Measurements from ENCODE around the gene TMEM39B.

DNA sequence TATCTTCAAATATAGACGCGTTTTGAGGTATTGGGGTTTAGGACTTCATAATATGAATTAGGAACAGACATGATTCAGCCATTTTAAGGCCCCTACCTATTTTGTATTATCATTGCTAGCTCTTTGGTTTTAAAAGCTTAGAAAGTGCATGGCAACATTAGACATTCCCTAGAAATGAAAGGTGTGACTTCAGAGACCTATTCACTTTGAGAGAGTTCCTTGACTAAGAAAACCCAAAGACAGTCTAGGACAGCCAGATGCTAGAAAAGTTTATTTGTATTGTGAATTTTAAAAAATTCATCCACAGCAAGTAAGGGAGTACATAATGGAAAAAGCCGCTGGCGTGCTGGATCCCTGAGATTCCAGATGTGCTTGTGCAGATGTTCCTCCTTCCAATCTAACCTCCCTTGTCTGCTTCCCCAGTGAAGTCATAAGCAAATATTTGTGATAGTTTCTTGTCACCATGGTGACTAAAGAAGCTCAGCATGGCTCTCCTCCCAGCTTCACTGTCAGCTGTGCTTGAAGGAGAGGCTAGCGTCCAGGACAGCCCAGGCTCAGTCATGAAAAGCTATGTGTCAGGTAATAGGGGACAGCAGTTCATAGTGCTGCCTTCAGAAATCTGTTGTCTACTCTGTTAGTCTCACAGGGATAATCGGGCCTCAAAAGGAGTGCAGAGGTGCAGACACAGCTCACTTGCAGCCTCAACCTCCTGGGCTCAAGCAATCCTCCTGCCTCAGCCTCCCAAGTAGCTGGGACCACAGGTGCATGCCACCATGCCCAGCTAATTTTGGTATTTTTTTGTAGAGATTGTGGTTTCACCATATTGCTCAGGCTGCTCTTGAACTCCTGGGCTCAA, 69.9 kb downstream of the TMEM39B start:
- TF ChIP-seq MXD4 (CRISPR knock-in tag; IDR thresholded peaks at IDR 0.05; ENCODE audit: borderline replicate concordance) (no peak), NFYB (CRISPR knock-in tag; conservative IDR thresholded peaks at IDR 0.05; ENCODE audit: low read depth) (no peak), FOXJ3 (CRISPR knock-in tag; IDR thresholded peaks at IDR 0.05; ENCODE audit: borderline replicate concordance) (no peak), CBFB (CRISPR knock-in tag; IDR thresholded peaks at IDR 0.05; ENCODE audit: low read depth) (no peak), SP1 (CRISPR knock-in tag; conservative IDR thresholded peaks at IDR 0.05) (no peak), CTCF (IDR thresholded peaks at IDR 0.05) (no peak), FOXK1 (CRISPR knock-in tag; IDR thresholded peaks at IDR 0.05) (no peak), ZBTB43 (CRISPR knock-in tag; IDR thresholded peaks at IDR 0.05) (no peak), CREB1 (CRISPR knock-in tag; IDR thresholded peaks at IDR 0.05) (no peak), RELA (CRISPR knock-in tag; IDR thresholded peaks at IDR 0.05; ENCODE audit: borderline replicate concordance) (no peak), ATF2 (CRISPR knock-in tag; IDR thresholded peaks at IDR 0.05; ENCODE audit: borderline replicate concordance, low read depth) (no peak)
- TF ChIP-seq, protein P1, sequence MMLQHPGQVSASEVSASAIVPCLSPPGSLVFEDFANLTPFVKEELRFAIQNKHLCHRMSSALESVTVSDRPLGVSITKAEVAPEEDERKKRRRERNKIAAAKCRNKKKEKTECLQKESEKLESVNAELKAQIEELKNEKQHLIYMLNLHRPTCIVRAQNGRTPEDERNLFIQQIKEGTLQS (CRISPR knock-in tag; conservative IDR thresholded peaks at IDR 0.05) = no peak
